ENCODE measurements around the gene PDLIM3.
A peak's percentile ranks its signal among the peaks of the same experiment; 100 is the strongest.

PDLIM3 gene, protein sequence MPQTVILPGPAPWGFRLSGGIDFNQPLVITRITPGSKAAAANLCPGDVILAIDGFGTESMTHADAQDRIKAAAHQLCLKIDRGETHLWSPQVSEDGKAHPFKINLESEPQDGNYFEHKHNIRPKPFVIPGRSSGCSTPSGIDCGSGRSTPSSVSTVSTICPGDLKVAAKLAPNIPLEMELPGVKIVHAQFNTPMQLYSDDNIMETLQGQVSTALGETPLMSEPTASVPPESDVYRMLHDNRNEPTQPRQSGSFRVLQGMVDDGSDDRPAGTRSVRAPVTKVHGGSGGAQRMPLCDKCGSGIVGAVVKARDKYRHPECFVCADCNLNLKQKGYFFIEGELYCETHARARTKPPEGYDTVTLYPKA

DNA sequence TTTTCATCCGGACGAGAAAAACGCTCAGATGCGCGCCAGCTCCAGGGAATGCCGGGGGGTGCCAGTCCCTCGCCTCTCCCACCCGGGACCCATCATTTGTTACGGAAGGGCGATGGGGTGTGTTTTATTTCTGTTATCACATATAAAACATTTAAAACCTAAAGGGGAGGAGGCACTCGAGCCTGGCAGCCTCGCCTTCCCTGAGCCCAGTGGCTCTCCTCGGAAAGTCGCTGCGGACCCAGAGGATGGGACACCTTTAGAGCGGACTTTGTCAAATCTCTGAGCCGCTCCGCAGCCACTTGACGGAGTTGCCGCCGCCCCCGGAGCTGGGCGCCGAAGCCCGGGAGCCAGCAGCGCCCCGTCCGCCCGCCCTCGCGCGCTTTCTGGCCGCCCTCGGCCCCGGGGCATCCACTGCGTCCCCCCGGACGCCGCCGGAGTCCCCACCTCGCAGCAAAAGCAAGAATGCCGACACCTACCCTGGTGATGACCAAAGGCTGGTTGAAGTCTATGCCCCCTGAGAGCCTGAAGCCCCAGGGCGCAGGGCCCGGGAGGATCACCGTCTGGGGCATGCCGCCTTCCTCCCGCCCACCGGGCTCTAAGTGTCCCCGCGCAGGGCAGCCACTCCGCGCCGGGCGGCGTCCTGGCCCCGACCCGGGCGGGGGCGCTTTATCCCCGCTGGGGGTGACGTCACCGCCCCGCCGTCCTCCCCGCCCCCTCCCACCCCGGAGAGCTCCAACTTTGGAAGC is at the start of gene PDLIM3:
PDLIM3 (minus strand) TSS at position 642 of the 746 bp plus-strand sequence; CDS start at position 569, 73 bp downstream.
- H3K4me1 Mint-ChIP-seq, result no peaks in the 10 kb centered on the region
- no peaks in the 10 kb centered on the region for H3K36me3 Mint-ChIP-seq
- H3K4me3 Mint-ChIP-seq, result peak within 1 kb of the TSS; percentile 61
- H3K9me3 Mint-ChIP-seq, result no peaks in the 10 kb centered on the region
- peak; percentile 54 for ATAC-seq
- H3K27me3 Mint-ChIP-seq, result peaks cover 15% of the 10 kb centered on the region
- H3K27ac Mint-ChIP-seq, result no peak within 1 kb of the TSS

DNA sequence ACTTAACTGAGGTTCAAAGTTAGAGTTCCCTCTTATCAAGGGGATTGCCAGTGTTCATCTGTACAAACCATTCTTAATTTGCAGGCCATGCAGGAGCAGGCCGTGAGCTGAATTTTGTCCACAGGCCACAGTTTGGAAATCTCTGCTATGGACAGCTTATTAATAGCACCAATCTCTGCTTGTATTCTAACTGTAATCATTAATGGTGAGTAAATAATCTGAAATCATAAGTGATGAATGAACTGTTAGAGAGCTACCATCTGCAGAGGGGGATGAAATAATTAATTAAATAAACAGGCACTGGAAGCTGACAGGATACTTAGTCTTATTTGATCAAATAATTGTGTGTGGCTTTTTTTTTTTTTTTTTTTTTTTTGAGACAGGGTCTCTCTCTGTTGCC is 48.5 kb upstream of the PDLIM3 start:
- Mint-ChIP-seq H3K9me3 (peaks cover 1% of the 10 kb centered on the region), H3K4me1 (peaks cover 15% of the 10 kb centered on the region), H3K4me3 (no peak overlapping the region), H3K36me3 (peaks cover under 1% of the 10 kb centered on the region), H3K27ac (no peak overlapping the region), H3K27me3 (peaks cover 37% of the 10 kb centered on the region)
- no peak for ATAC-seq

DNA sequence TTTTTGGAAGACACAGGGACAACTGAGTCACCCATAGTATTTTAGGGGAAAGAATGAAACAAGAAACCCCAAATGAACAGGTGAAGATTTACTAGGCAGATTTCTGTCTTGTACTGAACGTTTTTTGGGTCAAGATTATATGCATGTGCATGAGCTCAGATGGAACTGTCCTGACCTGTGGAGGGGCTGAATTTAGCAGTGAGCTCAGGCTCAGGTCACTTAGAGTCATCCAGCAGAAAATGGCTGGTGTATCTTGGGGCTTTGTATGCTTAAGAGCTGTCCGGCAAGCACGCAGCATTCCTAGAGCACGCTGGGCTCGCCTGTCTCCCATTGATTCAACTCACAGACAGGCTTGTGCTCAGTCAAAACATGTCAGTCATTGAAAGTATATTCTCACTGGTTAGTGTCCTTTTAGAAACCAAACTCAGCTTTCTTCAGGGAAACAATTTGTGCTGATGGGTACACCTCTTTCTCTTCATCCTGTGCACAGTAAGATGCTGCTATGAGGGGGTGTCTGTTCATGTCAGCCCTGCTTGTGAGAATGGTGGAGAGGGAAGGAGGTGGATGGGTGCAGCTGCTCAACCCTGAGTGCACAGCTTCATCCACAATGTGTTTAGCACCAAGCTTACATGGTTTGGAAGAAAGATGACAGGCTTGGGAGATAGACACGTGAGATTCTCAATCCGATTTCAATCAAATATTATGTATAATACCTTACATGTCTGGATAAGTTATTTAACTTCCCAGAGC is 47.5 kb upstream of the PDLIM3 start:
- Mint-ChIP-seq H3K4me3 (no peak overlapping the region), H3K4me1 (peaks cover 13% of the 10 kb centered on the region), H3K9me3 (no peaks in the 10 kb centered on the region), H3K27me3 (peaks cover 33% of the 10 kb centered on the region), H3K27ac (no peak overlapping the region), H3K36me3 (no peaks in the 10 kb centered on the region)
- ATAC-seq, result no peak

DNA sequence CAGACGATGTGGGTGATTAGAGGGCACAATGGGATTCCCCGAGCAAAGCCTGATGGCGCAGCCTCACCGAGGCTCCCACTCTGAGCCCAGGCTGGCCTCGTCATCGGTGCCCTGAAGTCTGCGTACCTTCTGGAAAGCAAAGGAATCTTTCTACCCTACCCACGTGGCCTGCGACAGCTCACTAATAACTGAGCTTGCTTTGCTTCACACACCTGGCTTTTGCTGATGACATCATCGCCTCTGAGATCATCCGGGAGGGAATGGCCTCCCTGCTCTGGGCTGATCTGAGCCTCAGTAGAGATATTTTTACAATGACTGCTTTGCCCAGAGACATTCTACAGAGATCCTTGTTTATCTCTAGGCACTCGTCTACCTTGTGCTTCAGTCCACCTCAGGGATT is 45.4 kb upstream of the PDLIM3 start:
- H3K9me3 Mint-ChIP-seq, result no peaks in the 10 kb centered on the region
- H3K27me3 Mint-ChIP-seq, result peaks cover 37% of the 10 kb centered on the region
- ATAC-seq, result no peak
- H3K36me3 Mint-ChIP-seq, result no peaks in the 10 kb centered on the region
- no peak overlapping the region for H3K4me3 Mint-ChIP-seq
- H3K4me1 Mint-ChIP-seq, result no peaks in the 10 kb centered on the region
- no peak overlapping the region for H3K27ac Mint-ChIP-seq

DNA sequence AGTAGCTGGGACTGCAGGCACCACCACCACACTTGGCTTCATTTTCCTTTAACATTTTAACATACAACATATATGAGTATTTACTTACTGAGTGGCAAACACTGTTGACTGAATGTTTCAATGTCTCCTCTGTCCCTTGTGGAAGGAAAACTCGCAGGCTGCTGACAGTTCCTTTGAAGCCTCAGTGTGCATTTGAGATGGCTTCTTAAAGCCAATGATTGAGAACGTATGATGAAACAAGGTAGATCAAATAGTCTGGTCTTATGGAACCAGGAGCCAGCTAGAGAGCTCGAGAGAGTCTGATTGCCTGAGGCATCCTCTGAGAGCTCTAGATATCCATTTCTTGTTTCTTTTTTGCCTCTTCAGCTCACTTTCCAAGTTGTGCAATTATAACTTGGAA is 43.0 kb upstream of the PDLIM3 start:
- no peaks in the 10 kb centered on the region for H3K9me3 Mint-ChIP-seq
- no peak for ATAC-seq
- H3K4me3 Mint-ChIP-seq, result no peak overlapping the region
- H3K27ac Mint-ChIP-seq, result no peak overlapping the region
- no peaks in the 10 kb centered on the region for H3K36me3 Mint-ChIP-seq
- H3K27me3 Mint-ChIP-seq, result peaks cover 40% of the 10 kb centered on the region
- no peaks in the 10 kb centered on the region for H3K4me1 Mint-ChIP-seq

DNA sequence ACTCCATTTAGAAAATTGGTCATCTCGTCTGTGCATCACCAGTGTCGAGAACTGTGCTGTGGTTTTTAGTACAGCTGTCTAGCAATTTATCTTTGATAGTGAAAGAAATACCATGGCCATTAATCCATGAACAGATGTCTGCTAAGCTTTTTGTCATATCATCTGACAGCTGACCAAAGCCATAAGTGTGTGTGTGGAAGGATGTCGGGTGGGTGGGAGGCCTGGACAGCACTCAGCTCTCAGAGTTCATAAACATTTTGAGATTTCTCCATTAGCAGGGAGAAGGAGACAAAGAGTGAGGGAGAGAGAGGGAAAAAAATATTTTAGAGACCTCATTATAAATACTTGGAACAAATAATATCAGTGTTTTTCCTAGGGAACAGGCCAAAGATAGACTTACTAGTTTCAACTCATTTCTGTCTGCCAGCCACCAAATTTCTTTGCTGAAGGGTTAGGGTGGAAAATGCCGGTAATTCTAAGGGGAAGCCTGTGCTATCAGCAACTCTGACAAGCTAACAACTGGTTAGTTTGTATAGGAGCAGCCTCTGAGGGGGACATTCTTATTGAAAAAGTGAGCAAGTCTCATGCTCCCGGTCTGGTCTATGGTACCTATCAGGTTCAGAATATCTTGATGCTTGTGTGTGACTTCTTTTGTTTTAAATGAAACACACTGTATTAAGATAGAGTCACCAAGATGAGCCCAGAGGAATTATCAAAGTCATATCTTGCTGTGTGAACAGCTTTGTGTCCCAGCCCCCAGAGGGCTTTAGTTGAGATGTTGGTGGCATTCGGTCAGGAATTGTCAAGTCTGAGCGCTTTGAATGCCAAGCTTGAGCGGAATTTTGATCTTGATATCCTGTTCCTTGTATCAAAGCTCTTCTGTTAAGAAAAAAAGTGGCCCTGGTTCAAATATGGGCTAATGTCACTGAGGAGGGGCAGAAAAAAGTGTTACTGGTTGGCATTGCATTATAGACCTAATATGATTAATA is 41.9 kb upstream of the PDLIM3 start:
- H3K36me3 Mint-ChIP-seq, result no peaks in the 10 kb centered on the region
- H3K27ac Mint-ChIP-seq, result no peak overlapping the region
- no peaks in the 10 kb centered on the region for H3K9me3 Mint-ChIP-seq
- H3K4me1 Mint-ChIP-seq, result no peaks in the 10 kb centered on the region
- no peak overlapping the region for H3K4me3 Mint-ChIP-seq
- H3K27me3 Mint-ChIP-seq, result peaks cover 44% of the 10 kb centered on the region
- no peak for ATAC-seq

DNA sequence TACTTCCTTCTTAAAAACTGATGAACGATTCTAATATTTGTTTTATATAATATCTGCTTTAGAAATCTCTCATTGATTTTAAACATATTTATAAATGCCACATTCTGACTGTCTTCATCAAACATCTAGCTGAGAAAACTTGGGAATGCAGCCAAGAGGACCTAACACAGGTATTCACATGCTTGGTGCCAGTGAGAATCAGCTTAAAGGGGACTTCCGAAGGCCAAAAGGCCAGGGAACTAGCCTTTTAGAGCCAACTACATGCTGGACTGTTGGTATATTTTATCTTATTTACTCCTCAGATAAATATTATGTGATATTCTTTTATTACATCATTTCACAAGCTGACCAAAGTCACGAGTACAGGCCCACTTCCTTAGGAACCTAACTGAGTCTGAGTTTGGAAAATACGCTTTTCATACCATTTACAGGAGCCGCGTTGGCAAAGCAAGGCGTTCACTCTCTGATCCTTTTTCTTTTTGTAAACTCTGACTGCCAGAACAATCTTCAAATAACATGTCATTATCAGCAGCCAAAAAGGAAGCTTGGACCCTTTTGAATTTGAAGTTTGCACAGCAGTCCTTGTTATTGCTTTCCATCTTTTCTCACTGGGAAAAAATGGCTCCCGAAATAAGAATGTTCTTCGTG is 41.1 kb upstream of the PDLIM3 start:
- no peaks in the 10 kb centered on the region for H3K4me1 Mint-ChIP-seq
- H3K9me3 Mint-ChIP-seq, result no peaks in the 10 kb centered on the region
- H3K36me3 Mint-ChIP-seq, result no peaks in the 10 kb centered on the region
- H3K4me3 Mint-ChIP-seq, result no peak overlapping the region
- no peak for ATAC-seq
- peaks cover 36% of the 10 kb centered on the region for H3K27me3 Mint-ChIP-seq
- no peak overlapping the region for H3K27ac Mint-ChIP-seq

DNA sequence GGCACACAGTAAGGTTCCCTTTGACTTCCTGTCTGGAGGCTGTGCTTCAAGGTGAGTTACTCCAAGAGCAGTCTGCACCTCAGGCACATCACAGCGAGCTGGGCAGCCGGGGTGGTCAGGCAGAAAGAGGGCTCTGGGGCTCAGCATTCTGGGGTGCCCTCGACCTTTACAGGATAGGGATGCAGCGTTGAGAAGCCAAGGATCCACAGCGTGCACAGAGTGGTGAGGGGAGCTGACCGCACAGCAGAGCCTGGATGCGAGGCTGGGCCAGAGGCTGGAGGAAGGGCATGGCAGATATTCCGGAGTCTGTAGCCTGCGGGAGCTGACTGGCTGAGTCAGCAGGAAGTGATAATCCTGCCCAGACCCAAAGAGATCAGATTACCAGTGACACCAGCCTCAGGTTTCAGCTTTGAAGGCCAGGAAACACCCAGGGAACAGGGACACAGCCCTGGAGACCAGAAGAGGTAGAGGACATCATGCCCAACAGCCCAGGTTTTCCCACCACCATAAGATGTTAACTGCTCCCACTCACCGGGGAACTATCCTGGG is 38.4 kb upstream of the PDLIM3 start:
- H3K4me1 Mint-ChIP-seq, result no peaks in the 10 kb centered on the region
- H3K4me3 Mint-ChIP-seq, result no peak overlapping the region
- ATAC-seq, result no peak
- H3K27ac Mint-ChIP-seq, result no peak overlapping the region
- peaks cover 32% of the 10 kb centered on the region for H3K27me3 Mint-ChIP-seq
- no peaks in the 10 kb centered on the region for H3K9me3 Mint-ChIP-seq
- no peaks in the 10 kb centered on the region for H3K36me3 Mint-ChIP-seq

DNA sequence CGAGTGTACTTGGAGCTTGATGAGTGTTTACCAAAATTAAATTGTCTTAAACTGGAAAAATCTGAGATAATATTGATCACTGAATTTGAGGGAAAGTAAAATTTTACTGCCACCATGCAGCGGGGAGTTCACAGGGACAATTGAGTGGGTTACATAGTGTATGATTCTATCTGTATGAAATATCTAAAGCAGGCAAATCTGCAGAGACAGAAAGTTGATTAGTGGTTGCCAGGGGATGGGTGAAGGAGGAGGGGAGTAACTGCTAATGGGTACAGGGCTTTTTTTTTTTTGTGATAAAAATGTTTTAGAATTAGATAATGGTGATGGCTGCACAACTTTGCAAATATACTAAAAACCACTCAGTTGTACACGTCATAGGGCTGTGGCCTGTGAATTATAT is 35.4 kb upstream of the PDLIM3 start:
- no peak overlapping the region for H3K27ac Mint-ChIP-seq
- no peak for ATAC-seq
- H3K36me3 Mint-ChIP-seq, result no peaks in the 10 kb centered on the region
- H3K4me1 Mint-ChIP-seq, result no peaks in the 10 kb centered on the region
- H3K9me3 Mint-ChIP-seq, result no peaks in the 10 kb centered on the region
- peaks cover 28% of the 10 kb centered on the region for H3K27me3 Mint-ChIP-seq
- H3K4me3 Mint-ChIP-seq, result no peak overlapping the region

DNA sequence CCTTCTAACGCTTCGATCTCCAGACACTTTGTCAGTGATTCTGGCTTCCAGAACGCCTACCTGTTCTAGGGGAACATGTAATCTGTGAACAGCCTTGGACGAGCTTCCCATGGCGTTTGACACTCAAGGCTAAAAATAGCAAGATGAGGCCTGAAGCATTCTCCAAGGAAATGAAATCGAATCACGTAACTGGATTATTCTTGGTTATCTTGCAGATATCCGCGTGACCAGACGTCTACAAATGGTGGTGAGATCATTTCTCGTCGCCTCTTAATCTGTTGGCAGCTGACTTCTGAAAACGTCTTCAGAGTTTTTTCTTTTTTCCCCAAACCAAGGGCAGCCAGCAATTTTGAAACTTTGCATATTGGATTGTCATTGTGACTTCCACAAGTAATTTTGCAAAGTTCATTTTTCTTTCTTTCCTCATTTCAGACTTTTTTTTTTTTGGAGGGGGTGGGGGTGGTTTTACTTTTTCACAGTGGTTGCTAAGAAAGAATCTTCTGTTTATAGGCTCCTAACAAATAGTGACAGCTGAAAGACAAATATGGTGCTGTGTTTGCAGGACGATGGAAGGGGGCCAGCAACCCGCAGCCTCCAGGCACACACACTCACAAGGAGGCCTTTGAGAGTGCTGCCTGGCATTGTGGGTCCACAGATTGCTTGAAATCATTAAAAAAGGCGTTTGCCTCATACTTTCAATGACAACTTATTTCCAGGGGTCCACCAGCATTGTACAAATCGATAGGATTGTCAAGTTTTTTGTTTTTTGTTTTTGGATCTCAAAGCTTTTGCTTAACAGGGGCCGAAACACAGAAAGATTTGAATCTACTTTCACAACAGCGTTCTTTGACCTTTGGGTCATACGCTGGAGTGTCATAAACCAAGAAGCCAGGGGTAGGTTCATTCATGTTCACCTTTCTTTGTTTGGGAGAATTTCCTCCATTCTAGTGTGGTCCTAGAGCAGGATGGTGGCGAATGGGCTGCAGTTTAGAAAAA is 32.4 kb upstream of the PDLIM3 start:
- H3K4me1 Mint-ChIP-seq, result no peaks in the 10 kb centered on the region
- ATAC-seq, result no peak
- H3K27ac Mint-ChIP-seq, result no peak overlapping the region
- peaks cover 23% of the 10 kb centered on the region for H3K27me3 Mint-ChIP-seq
- H3K36me3 Mint-ChIP-seq, result no peaks in the 10 kb centered on the region
- H3K9me3 Mint-ChIP-seq, result no peaks in the 10 kb centered on the region
- H3K4me3 Mint-ChIP-seq, result no peak overlapping the region

DNA sequence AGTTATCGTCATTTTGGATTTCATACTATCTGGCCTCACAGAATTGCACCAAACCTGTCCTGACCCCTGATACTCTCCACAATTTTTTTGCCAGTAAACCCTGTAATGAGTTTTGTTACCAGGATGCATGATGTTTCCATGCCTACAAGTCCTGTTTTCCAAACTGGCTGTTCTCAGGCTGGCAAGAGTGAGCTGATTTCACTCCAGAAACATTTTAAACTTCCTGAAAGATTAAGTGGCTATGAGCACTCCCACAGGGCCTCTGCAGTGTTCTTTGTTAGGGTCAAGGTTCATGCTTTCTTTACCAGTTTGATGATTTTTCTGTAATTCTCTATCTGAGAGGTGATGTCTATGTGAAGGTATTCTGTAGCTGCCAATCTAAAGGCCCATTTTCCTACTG is 31.7 kb upstream of the PDLIM3 start:
- H3K9me3 Mint-ChIP-seq, result no peaks in the 10 kb centered on the region
- H3K36me3 Mint-ChIP-seq, result no peaks in the 10 kb centered on the region
- ATAC-seq, result no peak
- no peak overlapping the region for H3K4me3 Mint-ChIP-seq
- no peaks in the 10 kb centered on the region for H3K4me1 Mint-ChIP-seq
- no peak overlapping the region for H3K27ac Mint-ChIP-seq
- H3K27me3 Mint-ChIP-seq, result peaks cover 30% of the 10 kb centered on the region

DNA sequence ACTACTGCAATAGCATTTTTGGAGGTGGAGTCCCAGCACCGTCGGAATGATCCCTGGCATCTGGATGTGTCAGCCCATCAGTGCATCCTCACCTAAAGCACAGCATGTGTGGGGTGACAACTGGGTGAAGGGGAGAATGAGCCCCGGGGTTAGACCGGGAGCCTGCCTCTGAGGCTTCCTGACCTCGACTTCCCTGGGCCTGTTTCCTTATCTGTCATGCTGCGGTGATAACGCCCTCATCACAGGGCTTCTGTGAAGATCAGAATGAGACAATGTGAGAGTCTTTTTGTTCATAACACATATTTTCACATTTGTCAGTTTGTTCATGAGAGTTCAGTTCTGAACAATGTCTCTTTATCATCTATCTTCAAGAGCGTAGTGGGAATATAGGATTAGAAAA is 31.1 kb upstream of the PDLIM3 start:
- peaks cover 35% of the 10 kb centered on the region for H3K27me3 Mint-ChIP-seq
- H3K36me3 Mint-ChIP-seq, result no peaks in the 10 kb centered on the region
- H3K4me1 Mint-ChIP-seq, result no peaks in the 10 kb centered on the region
- peak; percentile 13 for ATAC-seq
- H3K4me3 Mint-ChIP-seq, result no peak overlapping the region
- H3K9me3 Mint-ChIP-seq, result no peaks in the 10 kb centered on the region
- no peak overlapping the region for H3K27ac Mint-ChIP-seq

DNA sequence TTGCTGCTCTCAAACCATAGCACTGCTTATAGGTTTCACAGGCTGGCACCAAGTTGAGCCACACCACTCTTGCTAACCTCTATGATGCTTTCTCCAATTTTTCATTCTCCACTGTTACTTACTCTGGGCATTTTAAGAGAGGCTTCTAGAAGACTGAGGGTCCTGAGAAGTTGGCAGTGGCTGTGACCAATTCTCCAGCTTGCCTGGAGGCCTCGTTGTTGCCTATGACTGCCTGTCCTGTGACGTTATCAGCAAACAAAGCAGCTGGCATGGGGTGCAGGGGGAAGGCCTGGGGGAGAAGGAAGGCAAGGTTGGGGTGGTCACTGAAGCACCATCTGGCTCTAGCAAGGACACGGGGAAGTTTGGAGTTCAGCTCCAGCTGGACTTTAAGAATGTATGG is 30.4 kb upstream of the PDLIM3 start:
- peaks cover 35% of the 10 kb centered on the region for H3K27me3 Mint-ChIP-seq
- no peak overlapping the region for H3K4me3 Mint-ChIP-seq
- no peaks in the 10 kb centered on the region for H3K36me3 Mint-ChIP-seq
- H3K27ac Mint-ChIP-seq, result no peak overlapping the region
- no peak for ATAC-seq
- H3K9me3 Mint-ChIP-seq, result no peaks in the 10 kb centered on the region
- H3K4me1 Mint-ChIP-seq, result no peaks in the 10 kb centered on the region

Data from stimulated activated memory B cell treated with anti-CD40 and anti-IgM and Interleukin-4, amounts not matched to agents 10 μg/mL and 1 μg/mL and 100 μg/mL, for 72 hours (primary cell).